EL (cell line): ENCODE data around the gene OR7G3.

Source experiments
- DNase-seq: peaks from one replicate; pipeline ENCODE4 v3.0.0-alpha.2; 2016

Gene OR7G3

GRCh38 chr19:9086761-9087160, 40.0 kb downstream of the OR7G3 start, which contains the start of gene OR1M1:
OR1M1 (plus strand) TSS chr19:9087061; CDS start chr19:9093245, 6,184 bp downstream.
- no peak for DNase-seq

DNA sequence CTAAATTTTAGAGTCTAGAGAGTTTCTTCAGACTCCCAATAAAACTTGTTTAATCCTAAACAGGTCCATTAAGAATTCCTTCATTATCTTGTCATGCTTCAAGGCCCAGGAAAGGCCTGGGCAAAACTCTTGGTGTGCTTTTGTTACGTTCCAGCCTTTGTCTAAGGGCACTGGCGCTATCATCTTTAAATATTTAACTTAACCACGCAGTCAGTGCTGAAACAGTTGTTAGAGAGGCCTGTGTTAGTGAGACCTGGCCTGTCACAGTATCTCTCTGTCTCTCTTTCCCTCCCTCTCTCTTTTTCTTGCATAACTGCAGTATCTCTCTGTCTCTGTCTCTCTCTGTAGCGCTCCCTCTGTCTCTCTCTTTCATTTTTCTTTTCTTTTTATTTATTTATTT, 48.1 kb downstream of the OR7G3 start:
- no peak for DNase-seq

GRCh38 chr19:9076901-9077300, 49.8 kb downstream of the OR7G3 start:
- no peak for DNase-seq
